H1 (cell line): ENCODE results near the gene ZBTB46. TPM values are rescaled to one million over a fixed set of nuclear protein-coding genes. Genes with fewer than 3 reads are reported as not detected.

Experiments
- CTCF ChIA-PET: fragments of 300-600 bp; sonication (Branson Sonifier 250); formaldehyde crosslinking; loops from one replicate; lab custom pipeline; 2021; ENCODE audit not compliant: partially characterized antibody; lab: Charles Lee
- POLR2A ChIA-PET: fragments of 300-600 bp; sonication (Branson Sonifier 250); formaldehyde crosslinking; loops from one replicate; lab custom pipeline; 2021; ENCODE audit warnings: inconsistent platforms; ENCODE audit not compliant: partially characterized antibody; lab: Charles Lee
- DNase-seq, 2 experiments: peaks; one replicate each; pipeline versions ENCODE4 v3.0.0 to v3.0.0-alpha.2; 2010 to 2022; ENCODE audit warnings: low spot score in 2 of 2, low read depth in 1 of 2, mixed read lengths in 1 of 2
- FAIRE-seq: peaks from 2 replicates; lab custom pipeline; 2011; peaks lifted over from hg19 to GRCh38; lab: Jason Lieb, UNC
- H2AFZ ChIP-seq: 2 replicates; pipeline ENCODE4 v1.8.1; 2012; ENCODE audit warnings: low read length, inconsistent platforms
- H2AK5ac ChIP-seq: 2 replicates; pipeline ENCODE4 v1.6.1; 2013; ENCODE audit warnings: low read depth, low read length
- H2BK120ac ChIP-seq: replicated peaks from 2 replicates; pipeline ENCODE3; 2013; ENCODE audit warnings: low read depth, low read length, inconsistent platforms
- H2BK12ac ChIP-seq: 2 replicates; pipeline ENCODE4 v1.6.1; 2013; ENCODE audit warnings: low read depth, low read length
- H2BK15ac ChIP-seq: 2 replicates; pipeline ENCODE4 v1.6.1; 2013; ENCODE audit warnings: low read length
- H2BK20ac ChIP-seq: 2 replicates; pipeline ENCODE4 v1.6.1; 2013; ENCODE audit warnings: low read length
- H2BK5ac ChIP-seq: 2 replicates; pipeline ENCODE4 v1.6.1; 2013; ENCODE audit warnings: low read depth, low read length
- H3K14ac ChIP-seq: 2 replicates; pipeline ENCODE4 v1.6.1; 2013; ENCODE audit warnings: inconsistent platforms; ENCODE audit not compliant: insufficient read length
- H3K18ac ChIP-seq: 2 replicates; pipeline ENCODE4 v1.6.1; 2013; ENCODE audit warnings: low read length; ENCODE audit errors: extremely low read depth
- H3K23ac ChIP-seq: 2 replicates; pipeline ENCODE4 v1.6.1; 2013; ENCODE audit warnings: inconsistent platforms; ENCODE audit not compliant: insufficient read length
- H3K23me2 ChIP-seq: 2 replicates; pipeline ENCODE4 v1.6.1; 2013; ENCODE audit warnings: low read depth, low read length
- H3K27ac ChIP-seq: 2 replicates; pipeline ENCODE4 v1.6.1; 2011; ENCODE audit warnings: low read depth, low read length, inconsistent platforms
- H3K27me3 ChIP-seq, 4 experiments: replicated peaks in 1 of 4; 1 replicate in 1 of 4; 2 replicates in 3 of 4; pipeline versions ENCODE4 v1.6.1 to v1.8.1; 2011 to 2013; ENCODE audit warnings: low read length in 3 of 4, mild to moderate bottlenecking in 3 of 4, inconsistent platforms in 2 of 4, mixed read lengths in 2 of 4, moderate library complexity in 1 of 4; ENCODE audit not compliant: control insufficient read depth in 3 of 4, insufficient read depth in 3 of 4; ENCODE audit errors: extremely low read depth in 1 of 4
- H3K36me3 ChIP-seq, 4 experiments: 2 replicates each; pipeline versions ENCODE4 v1.6.1 to v1.8.1; 2011 to 2013; ENCODE audit warnings: mild to moderate bottlenecking in 4 of 4, low read length in 3 of 4, moderate library complexity in 2 of 4, control low read depth in 1 of 4, inconsistent platforms in 1 of 4; ENCODE audit not compliant: insufficient read depth in 4 of 4, control insufficient read depth in 2 of 4
- H3K4ac ChIP-seq: replicated peaks from 2 replicates; pipeline ENCODE3; 2013; ENCODE audit warnings: low read length, low read depth, mixed read lengths, inconsistent platforms; ENCODE audit not compliant: insufficient read length
- H3K4me1 ChIP-seq, 4 experiments: replicated peaks in 1 of 4; 1 replicate in 1 of 4; 2 replicates in 3 of 4; pipeline versions ENCODE4 v1.6.1 to v1.8.1; 2011 to 2013; ENCODE audit warnings: low read length in 3 of 4, inconsistent platforms in 2 of 4, mixed read lengths in 1 of 4; ENCODE audit not compliant: insufficient read depth in 4 of 4, control insufficient read depth in 3 of 4
- H3K4me2 ChIP-seq, 2 experiments: 2 replicates each; pipeline versions ENCODE4 v1.6.1 to v1.8.1; 2011 to 2013; ENCODE audit warnings: low read depth in 2 of 2, low read length in 2 of 2, control low read depth in 1 of 2, inconsistent platforms in 1 of 2, mild to moderate bottlenecking in 1 of 2; ENCODE audit not compliant: insufficient read depth in 1 of 2
- H3K4me3 ChIP-seq, 4 experiments: fragments of 200-600, 300-600 bp in 1 of 4; sonication (generic), shearing (Covaris generic), sonication (Bioruptor Twin) in 1 of 4; 2 replicates each; pipeline versions ENCODE4 v1.5.1 to v1.8.1; 2011 to 2016; ENCODE audit warnings: low read length in 4 of 4, low read depth in 3 of 4, control low read depth in 2 of 4, inconsistent platforms in 2 of 4, mild to moderate bottlenecking in 2 of 4, mixed read lengths in 1 of 4, moderate library complexity in 1 of 4; ENCODE audit not compliant: insufficient read depth in 2 of 4; ENCODE audit errors: extremely low read depth in 1 of 4
- H3K56ac ChIP-seq: replicated peaks from 2 replicates; pipeline ENCODE3; 2013; ENCODE audit warnings: low read depth, mild to moderate bottlenecking, mixed read lengths, low read length, inconsistent platforms; ENCODE audit not compliant: insufficient read length
- H3K79me1 ChIP-seq: 2 replicates; pipeline ENCODE4 v1.6.1; 2013; ENCODE audit warnings: low read depth, low read length, control low read depth
- H3K79me2 ChIP-seq, 2 experiments: 2 replicates each; pipeline versions ENCODE4 v1.6.1 to v1.8.1; 2012 to 2013; ENCODE audit warnings: low read length in 2 of 2, mild to moderate bottlenecking in 2 of 2, inconsistent platforms in 1 of 2; ENCODE audit not compliant: insufficient read depth in 2 of 2, control insufficient read depth in 1 of 2
- H3K9ac ChIP-seq, 4 experiments: replicated peaks in 1 of 4; 1 replicate in 1 of 4; 2 replicates in 3 of 4; pipeline versions ENCODE4 v1.6.1 to v1.8.1; 2011 to 2013; ENCODE audit warnings: low read depth in 3 of 4, low read length in 3 of 4, control low read depth in 2 of 4, mild to moderate bottlenecking in 2 of 4, moderate library complexity in 2 of 4, inconsistent platforms in 1 of 4; ENCODE audit errors: extremely low read depth in 1 of 4
- H3K9me3 ChIP-seq, 2 experiments: 2 replicates each; pipeline versions ENCODE4 v1.6.1 to v1.8.1; 2012 to 2013; ENCODE audit warnings: mild to moderate bottlenecking in 2 of 2, moderate library complexity in 2 of 2, control low read depth in 1 of 2, inconsistent platforms in 1 of 2, low read depth in 1 of 2, low read length in 1 of 2, mixed read lengths in 1 of 2; ENCODE audit not compliant: insufficient read depth in 2 of 2
- H4K20me1 ChIP-seq, 2 experiments: replicated peaks in 1 of 2; 2 replicates each; pipeline versions ENCODE3 to v1.8.1; 2011 to 2013; ENCODE audit warnings: inconsistent platforms in 2 of 2, low read length in 2 of 2, mild to moderate bottlenecking in 1 of 2; ENCODE audit not compliant: insufficient read depth in 2 of 2, control insufficient read depth in 1 of 2
- H4K5ac ChIP-seq: 2 replicates; pipeline ENCODE4 v1.6.1; 2013; ENCODE audit warnings: low read length, low read depth, mixed read lengths, inconsistent platforms; ENCODE audit not compliant: insufficient read length
- H4K8ac ChIP-seq: 2 replicates; pipeline ENCODE4 v1.8.0; 2013; ENCODE audit warnings: mild to moderate bottlenecking, moderate library complexity, low read length, inconsistent platforms; ENCODE audit not compliant: insufficient read depth; ENCODE audit errors: extremely low read depth
- H4K91ac ChIP-seq: replicated peaks from 2 replicates; pipeline ENCODE3; 2013; ENCODE audit warnings: low read length, mixed read lengths, inconsistent platforms; ENCODE audit not compliant: insufficient read length
- CREB1 ChIP-seq: IDR thresholded peaks from 2 replicates; pipeline ENCODE4 v1.6.1; 2012; ENCODE audit warnings: inconsistent platforms
- MAFK ChIP-seq: IDR thresholded peaks from 2 replicates; pipeline ENCODE4 v1.6.1; 2012; ENCODE audit warnings: low read depth, mild to moderate bottlenecking, improper control_type of control experiment, low read length
- SIX5 ChIP-seq: IDR thresholded peaks from 2 replicates; pipeline ENCODE4 v1.6.1; 2011; ENCODE audit warnings: mild to moderate bottlenecking, low read depth, low read length
- SP1 ChIP-seq: IDR thresholded peaks from 2 replicates; pipeline ENCODE4 v1.6.1; 2011; ENCODE audit warnings: low read depth, low read length
- TBP ChIP-seq: IDR thresholded peaks from 2 replicates; pipeline ENCODE4 v1.6.1; 2011; ENCODE audit warnings: low read depth, low read length, improper control_type of control experiment
- WGBS, 2 experiments: shearing (Covaris generic) in 1 of 2; methylation state at CpG; one replicate each; pipeline versions ENCODE4 v1.1.6 to v1.1.7; 2013 to 2015; ENCODE audit warnings: low lambda C conversion rate in 2 of 2, mixed read lengths in 2 of 2, inconsistent platforms in 1 of 2, low coverage in 1 of 2, missing lambda C conversion rate in 1 of 2; ENCODE audit not compliant: insufficient replicate concordance in 2 of 2, insufficient coverage in 1 of 2, insufficient read length in 1 of 2; ENCODE audit errors: extremely low coverage in 1 of 2, missing lambda C conversion rate in 1 of 2; 5-methylcytosine and 5-hydroxymethylcytosine counted together
- polyA plus RNA-seq, 7 experiments: library from polyadenylated mRNA; depleted of rRNA in 3 of 7; stranded (reverse) in 5 of 7; unstranded in 2 of 7; fragments of >200 nt in 5 of 7; fragments of 200-250 nt in 2 of 7; gene quantifications; 1 replicate in 5 of 7; 2 replicates in 1 of 7; 4 replicates in 1 of 7; pipeline versions ENCODE4 v1.2.1 to v1.2.3, GENCODE V29; 2011 to 2013; ENCODE audit warnings: missing spikeins in 2 of 7, mixed read lengths in 2 of 7
- total RNA-seq: library from RNA; stranded (reverse); fragmentation: NEBNext Ultra II Directional; extraction: Animal tissue kit (Norgen Biotek cat#: 25700); gene quantifications from 2 replicates; pipeline ENCODE4 v1.2.1, GENCODE V29; 2021

ZBTB46 gene
- total and polyA plus RNA-seq, 2 of the 8 experiments (the other 6 are each of a cell fraction or from before 2014, with no cell fraction given): 6.4 to 22.4 TPM

- H3K23ac ChIP-seq: no peak overlapping the region
- ChIA-PET CTCF (no interaction called here), POLR2A (interaction anchor here (1.3 kb wide), 1 partner anchor 12 kb away, joined by 3 read pairs; no protein-coding TSS in a partner anchor)
- H3K27me3 ChIP-seq: no peaks in the 10 kb centered on the region
- no peak for DNase-seq
- no peaks in the 10 kb centered on the region for H3K9me3 ChIP-seq
- no peak overlapping the region for H2AFZ ChIP-seq
- H3K4ac ChIP-seq: no peak overlapping the region
- no peak overlapping the region for H2BK12ac ChIP-seq
- H3K56ac ChIP-seq: no peak overlapping the region
- no peak overlapping the region for H4K8ac ChIP-seq
- no peak overlapping the region for H3K4me3 ChIP-seq
- H2AK5ac ChIP-seq: no peak overlapping the region
- H2BK15ac ChIP-seq: no peak overlapping the region
- H3K9ac ChIP-seq: no peak overlapping the region
- no peak overlapping the region for H4K91ac ChIP-seq
- no peaks in the 10 kb centered on the region for H3K4me1 ChIP-seq
- no peak overlapping the region for H3K27ac ChIP-seq
- H3K4me2 ChIP-seq: no peak overlapping the region
- H4K5ac ChIP-seq: no peak overlapping the region
- no peak overlapping the region for H3K18ac ChIP-seq
- peaks cover 2 to 20% (median 9%) of the 10 kb centered on the region in 4 experiments for H3K36me3 ChIP-seq
- TF ChIP-seq MAFK (no peak), CREB1 (no peak), SIX5 (no peak), SP1 (no peak), TBP (no peak)
- H3K14ac ChIP-seq: no peak overlapping the region
- 99% methylated on average over 5 of the region's 5 CpGs; no CpG with 5 or more reads in 1 of the 2 experiments for whole genome bisulfite sequencing, 2 experiments
- no peak overlapping the region for H2BK20ac ChIP-seq
- H2BK120ac ChIP-seq: no peak overlapping the region
- no peak for FAIRE-seq
- H4K20me1 ChIP-seq: peaks cover 0 to 4% of the 10 kb centered on the region in 2 experiments
- H2BK5ac ChIP-seq: no peak overlapping the region
- H3K79me2 ChIP-seq: peaks cover 0 to 61% of the 10 kb centered on the region in 2 experiments; a peak in 2 of 4 replicates
- 0 out of 2 replicates have a peak, but pooled peaks cover 4% of the 10 kb centered on the region for H3K79me1 ChIP-seq
- no peaks in the 10 kb centered on the region for H3K23me2 ChIP-seq
These were observed 116.2 kb downstream of the ZBTB46 start for GRCh38 chr20:63714858-63715257.
